Measurements from ENCODE around the gene PDGFB. TPM values are rescaled to one million over a fixed set of nuclear protein-coding genes. Genes with fewer than 3 reads are reported as not detected.
A peak's percentile ranks its signal among the peaks of the same experiment; 100 is the strongest.

Gene PDGFB
- total RNA-seq, 3 donors from 2014 or later (not counting 1 experiment from before 2014, with no cell fraction given), result 0.28 to 1.2 (median 0.31) TPM

DNA sequence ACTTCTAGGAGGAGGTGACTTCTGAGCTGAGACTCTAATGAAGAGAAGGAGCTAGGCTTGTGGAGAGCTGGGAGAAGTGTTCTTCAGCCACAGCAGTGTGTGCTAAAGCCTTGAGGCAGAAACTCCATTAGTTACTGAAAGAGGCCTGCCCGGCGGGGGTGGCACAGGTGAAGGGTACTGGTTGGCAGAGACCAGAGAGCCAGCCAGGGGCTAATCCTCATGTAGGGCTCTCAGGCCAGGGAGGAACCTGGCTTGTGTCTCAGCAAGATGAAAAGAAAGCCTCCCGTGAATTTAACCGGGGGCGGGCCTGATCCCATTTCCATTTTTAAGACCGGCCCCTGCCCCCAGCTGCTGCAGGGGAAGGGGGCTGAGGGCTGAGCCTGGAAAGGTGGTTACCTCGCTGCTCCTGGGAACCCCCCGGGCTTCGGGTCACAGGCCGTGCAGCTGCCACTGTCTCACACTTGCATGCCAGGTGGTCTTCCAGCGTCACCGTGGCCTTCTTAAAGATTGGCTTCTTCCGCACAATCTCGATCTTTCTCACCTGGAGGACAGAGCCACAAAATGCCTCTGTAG, 15.0 kb downstream of the PDGFB start:
- DNase-seq (no peak), ATAC-seq (peak in 1 of 3 donors; percentile 39)
- Histone ChIP-seq H3K27ac (ENCODE audit: low read length) (no peak overlapping the region), H3K4me1 (ENCODE audit: control insufficient read depth, insufficient read depth, low read length) (peaks cover 22% of the 10 kb centered on the region), H3K4me3 (ENCODE audit: low read length) (no peak overlapping the region), H3K27me3 (ENCODE audit: control insufficient read depth, insufficient read depth, low read length) (peaks cover 44% of the 10 kb centered on the region), H3K36me3 (ENCODE audit: control insufficient read depth, insufficient read depth, low read length) (no peaks in the 10 kb centered on the region), H3K9me3 (ENCODE audit: control insufficient read depth, insufficient read depth, low read length) (no peaks in the 10 kb centered on the region)
- H3K4me3 Mint-ChIP-seq, result no peak overlapping the region
- H3K36me3 Mint-ChIP-seq, result no peaks in the 10 kb centered on the region
- intact Hi-C loops (cut with micrococcal nuclease), result no loop called here
- WGBS (ENCODE audit: insufficient coverage), result 43% methylated on average over 14 of the region's 14 CpGs
- no peak overlapping the region for H3K27ac Mint-ChIP-seq
- no peaks in the 10 kb centered on the region for H3K9me3 Mint-ChIP-seq
- H3K27me3 Mint-ChIP-seq (ENCODE audit: low read depth in 2 of 2), result peaks cover 51 to 53% of the 10 kb centered on the region in 2 donors
- TF ChIP-seq, protein P1, sequence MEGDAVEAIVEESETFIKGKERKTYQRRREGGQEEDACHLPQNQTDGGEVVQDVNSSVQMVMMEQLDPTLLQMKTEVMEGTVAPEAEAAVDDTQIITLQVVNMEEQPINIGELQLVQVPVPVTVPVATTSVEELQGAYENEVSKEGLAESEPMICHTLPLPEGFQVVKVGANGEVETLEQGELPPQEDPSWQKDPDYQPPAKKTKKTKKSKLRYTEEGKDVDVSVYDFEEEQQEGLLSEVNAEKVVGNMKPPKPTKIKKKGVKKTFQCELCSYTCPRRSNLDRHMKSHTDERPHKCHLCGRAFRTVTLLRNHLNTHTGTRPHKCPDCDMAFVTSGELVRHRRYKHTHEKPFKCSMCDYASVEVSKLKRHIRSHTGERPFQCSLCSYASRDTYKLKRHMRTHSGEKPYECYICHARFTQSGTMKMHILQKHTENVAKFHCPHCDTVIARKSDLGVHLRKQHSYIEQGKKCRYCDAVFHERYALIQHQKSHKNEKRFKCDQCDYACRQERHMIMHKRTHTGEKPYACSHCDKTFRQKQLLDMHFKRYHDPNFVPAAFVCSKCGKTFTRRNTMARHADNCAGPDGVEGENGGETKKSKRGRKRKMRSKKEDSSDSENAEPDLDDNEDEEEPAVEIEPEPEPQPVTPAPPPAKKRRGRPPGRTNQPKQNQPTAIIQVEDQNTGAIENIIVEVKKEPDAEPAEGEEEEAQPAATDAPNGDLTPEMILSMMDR (IDR thresholded peaks at IDR 0.05), result no peak
- peaks cover 0 to 22% of the 10 kb centered on the region in 2 donors for H3K4me1 Mint-ChIP-seq

DNA sequence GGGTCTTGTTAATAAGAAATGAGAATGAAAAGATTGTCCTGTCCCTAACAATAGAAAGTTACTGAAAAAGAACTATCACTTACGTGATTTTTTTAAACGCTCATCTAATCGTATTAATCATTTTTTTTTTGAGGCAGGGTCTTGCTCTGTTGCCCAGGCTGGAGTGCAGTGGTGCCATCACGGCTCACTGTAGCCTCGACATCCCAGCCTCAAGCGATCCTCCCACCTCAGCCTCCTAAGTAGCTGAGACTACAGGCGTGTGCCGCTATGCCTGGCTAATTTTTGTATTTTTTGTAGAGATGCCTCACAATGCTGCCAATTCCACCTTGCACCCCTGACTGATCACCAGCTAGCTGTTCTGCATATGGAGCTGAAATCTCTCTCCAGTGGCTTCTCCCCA, 15.7 kb downstream of the PDGFB start:
- Histone ChIP-seq H3K36me3 (ENCODE audit: control insufficient read depth, insufficient read depth, low read length) (no peaks in the 10 kb centered on the region), H3K4me1 (ENCODE audit: control insufficient read depth, insufficient read depth, low read length) (peaks cover 15% of the 10 kb centered on the region), H3K4me3 (ENCODE audit: low read length) (no peak overlapping the region), H3K9me3 (ENCODE audit: control insufficient read depth, insufficient read depth, low read length) (no peaks in the 10 kb centered on the region), H3K27me3 (ENCODE audit: control insufficient read depth, insufficient read depth, low read length) (peaks cover 38% of the 10 kb centered on the region), H3K27ac (ENCODE audit: low read length) (no peak overlapping the region)
- no peak for ATAC-seq
- DNase-seq, result no peak
- Mint-ChIP-seq H3K9me3 (no peaks in the 10 kb centered on the region), H3K4me1 (peaks cover 0 to 15% of the 10 kb centered on the region in 2 donors), H3K27ac (no peak overlapping the region), H3K4me3 (no peak overlapping the region), H3K27me3 (ENCODE audit: low read depth in 2 of 2) (peaks cover 45 to 50% of the 10 kb centered on the region in 2 donors), H3K36me3 (no peaks in the 10 kb centered on the region)
- WGBS (ENCODE audit: insufficient coverage), result 92% methylated on average over 8 of the region's 8 CpGs
- TF ChIP-seq, protein P1 (IDR thresholded peaks at IDR 0.05), result no peak
- intact Hi-C loops (cut with micrococcal nuclease), result no loop called here

DNA sequence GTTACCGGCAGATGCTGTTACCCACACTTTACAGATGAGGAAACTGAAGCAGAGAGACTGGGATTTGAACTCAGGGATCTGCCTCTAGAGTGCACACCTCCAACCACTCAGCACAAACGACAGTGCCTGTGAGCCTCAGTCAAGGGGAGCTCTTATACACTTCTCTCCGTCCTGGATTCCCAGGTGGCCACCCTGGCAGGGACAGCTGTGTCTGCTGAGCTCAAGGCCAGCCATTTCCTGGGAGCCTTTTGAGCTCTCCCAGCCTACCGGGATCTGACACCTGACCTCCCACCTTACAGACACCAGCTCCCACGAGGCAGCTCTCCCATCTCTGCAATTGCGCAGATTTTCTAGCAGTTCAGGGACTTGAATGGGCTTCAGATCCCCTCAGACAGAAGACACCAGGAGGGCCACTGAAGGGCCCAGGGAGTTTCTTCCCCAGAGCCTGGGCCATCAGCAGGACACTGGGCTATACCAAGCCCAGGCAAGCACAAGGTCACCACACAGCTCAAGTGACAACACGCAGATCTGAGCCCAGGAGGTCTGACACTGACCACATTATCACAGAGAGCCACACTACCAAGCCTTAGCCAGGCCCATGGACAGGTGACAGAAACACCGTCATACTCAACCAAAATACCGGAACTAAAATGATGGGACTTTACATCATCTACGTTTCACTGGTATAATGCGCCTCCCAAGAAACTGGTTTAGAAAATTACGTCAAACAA, 17.1 kb downstream of the PDGFB start:
- ATAC-seq, result no peak
- H3K27me3 ChIP-seq (ENCODE audit: control insufficient read depth, insufficient read depth, low read length), result peaks cover 32% of the 10 kb centered on the region
- H3K4me1 Mint-ChIP-seq, result peaks cover 4 to 12% of the 10 kb centered on the region in 2 donors
- no peak for DNase-seq
- no peak overlapping the region for H3K27ac Mint-ChIP-seq
- H3K27ac ChIP-seq (ENCODE audit: low read length), result no peak overlapping the region
- no peaks in the 10 kb centered on the region for H3K36me3 Mint-ChIP-seq
- no peaks in the 10 kb centered on the region for H3K36me3 ChIP-seq (ENCODE audit: control insufficient read depth, insufficient read depth, low read length)
- intact Hi-C loops (cut with micrococcal nuclease), result no loop called here
- H3K4me3 Mint-ChIP-seq, result no peak overlapping the region
- H3K4me1 ChIP-seq (ENCODE audit: control insufficient read depth, insufficient read depth, low read length), result peaks cover 20% of the 10 kb centered on the region
- TF ChIP-seq, protein P1 (IDR thresholded peaks at IDR 0.05), result no peak
- H3K27me3 Mint-ChIP-seq (ENCODE audit: low read depth in 2 of 2), result peaks cover 32 to 51% of the 10 kb centered on the region in 2 donors
- H3K9me3 ChIP-seq (ENCODE audit: control insufficient read depth, insufficient read depth, low read length), result no peaks in the 10 kb centered on the region
- H3K9me3 Mint-ChIP-seq, result no peaks in the 10 kb centered on the region
- H3K4me3 ChIP-seq (ENCODE audit: low read length), result no peak overlapping the region
- 77% methylated on average over 12 of the region's 12 CpGs for WGBS (ENCODE audit: insufficient coverage)
